HAP-1 (cell line): Measurements from ENCODE around the gene MMEL1.
"Not testable (repeated sequence)": the region's sequence is repeated elsewhere in the genome, so short reads cannot be mapped to it uniquely, and the experiment has no call there.

Source experiments
- DNase-seq, 2 experiments: peaks; one replicate each; pipeline ENCODE4 v3.0.0-alpha.2; 2016 to 2020; ENCODE audit warnings: low spot score in 2 of 2
- H3K27me3 ChIP-seq: fragments of 250-450 bp; sonication (Bioruptor Pico); 2 replicates; pipeline ENCODE4 v1.5.1; 2020; ENCODE audit warnings: low read depth, mild to moderate bottlenecking, moderate library complexity
- H3K36me3 ChIP-seq: fragments of 250-450 bp; sonication (Bioruptor Pico); replicated peaks from 2 replicates; pipeline ENCODE4 v1.5.1; 2020; ENCODE audit warnings: mild to moderate bottlenecking
- H3K4me1 ChIP-seq: fragments of 250-450 bp; sonication (Bioruptor Pico); 2 replicates; pipeline ENCODE4 v1.5.1; 2020; ENCODE audit warnings: mild to moderate bottlenecking
- H3K4me3 ChIP-seq: fragments of 250-450 bp; sonication (Bioruptor Pico); 2 replicates; pipeline ENCODE4 v1.5.1; 2020; ENCODE audit warnings: mild to moderate bottlenecking, moderate library complexity
- H3K9me3 ChIP-seq: fragments of 250-450 bp; sonication (Bioruptor Pico); 2 replicates; pipeline ENCODE4 v1.5.1; 2020; ENCODE audit warnings: mild to moderate bottlenecking, moderate library complexity
- in situ Hi-C: fragments of 300-500 bp; cut with MboI; formaldehyde crosslinking; loops from 3 replicates; pipeline ENCODE4 v1.14.3; 2020; ENCODE audit warnings: low sequenced_read_pairs, inconsistent platforms, mixed read lengths

Gene MMEL1

DNA sequence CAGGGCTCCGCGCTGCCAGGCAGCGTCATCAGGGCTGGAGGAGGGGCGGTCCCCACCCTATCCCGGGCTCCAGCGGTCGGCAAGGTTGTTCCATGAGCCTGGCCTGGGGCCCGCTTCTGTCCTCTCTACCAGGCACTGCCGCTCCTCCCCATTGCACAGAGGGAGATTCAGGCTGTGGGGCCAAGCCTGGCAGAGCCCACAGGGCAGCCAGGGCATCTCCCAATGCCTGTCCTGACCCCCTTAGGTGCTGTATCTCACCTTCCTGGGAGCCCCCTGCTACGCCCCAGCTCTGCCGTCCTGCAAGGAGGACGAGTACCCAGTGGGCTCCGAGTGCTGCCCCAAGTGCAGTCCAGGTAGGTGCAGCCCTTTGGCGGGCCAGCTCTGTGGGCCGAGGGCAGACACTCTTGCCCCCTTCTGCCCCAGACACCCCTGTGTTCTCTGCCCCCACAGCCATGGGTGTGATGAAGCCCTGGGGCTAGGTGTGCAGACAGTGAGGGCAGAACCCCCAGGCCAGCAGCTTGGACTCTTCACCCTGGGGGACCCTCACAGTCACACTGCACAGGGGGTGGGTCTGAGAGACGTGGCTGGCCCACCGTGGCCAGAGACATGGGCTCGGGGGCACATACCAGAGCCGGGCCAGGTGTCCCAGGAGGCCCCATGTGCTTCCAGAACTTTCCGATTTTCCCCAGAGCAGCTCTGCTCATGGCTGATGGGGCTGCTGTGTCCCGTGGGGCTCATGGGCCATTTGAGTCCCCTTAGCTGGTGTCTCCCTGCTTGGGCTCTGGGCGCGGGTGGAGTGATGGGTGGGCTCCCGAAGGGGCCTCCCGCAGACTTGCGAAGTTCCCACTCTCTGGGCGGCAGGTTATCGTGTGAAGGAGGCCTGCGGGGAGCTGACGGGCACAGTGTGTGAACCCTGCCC is 75.1 kb downstream of the MMEL1 start:
- H3K4me3 ChIP-seq = no peak overlapping the region

GRCh38 chr1:2556678-2557481 is 75.9 kb downstream of the MMEL1 start:
- no peak overlapping the region for H3K4me3 ChIP-seq
- no peaks in the 10 kb centered on the region for H3K36me3 ChIP-seq
- no peak for DNase-seq
- H3K4me1 ChIP-seq = no peaks in the 10 kb centered on the region
- H3K27me3 ChIP-seq = no peaks in the 10 kb centered on the region
- H3K9me3 ChIP-seq = no peaks in the 10 kb centered on the region
- in situ Hi-C loops = no loop called here

More for the DNA sequence above, 75.1 kb downstream of the MMEL1 start:
- H3K36me3 ChIP-seq = no peaks in the 10 kb centered on the region
- in situ Hi-C loops = no loop called here
- H3K9me3 ChIP-seq = no peaks in the 10 kb centered on the region
- DNase-seq = no peak
- no peaks in the 10 kb centered on the region for H3K4me1 ChIP-seq
- H3K27me3 ChIP-seq = no peaks in the 10 kb centered on the region

DNA sequence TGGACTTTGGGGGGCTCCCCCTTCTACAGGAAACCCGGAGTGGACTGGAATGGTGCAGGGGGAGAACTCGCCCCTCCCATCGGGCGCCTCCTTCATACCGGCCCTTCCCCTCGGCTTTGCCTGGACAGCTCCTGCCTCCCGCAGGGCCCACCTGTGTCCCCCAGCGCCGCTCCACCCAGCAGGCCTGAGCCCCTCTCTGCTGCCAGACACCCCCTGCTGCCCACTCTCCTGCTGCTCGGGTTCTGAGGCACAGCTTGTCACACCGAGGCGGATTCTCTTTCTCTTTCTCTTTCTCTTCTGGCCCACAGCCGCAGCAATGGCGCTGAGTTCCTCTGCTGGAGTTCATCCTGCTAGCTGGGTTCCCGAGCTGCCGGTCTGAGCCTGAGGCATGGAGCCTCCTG is 76.5 kb downstream of the MMEL1 start, which contains the start of gene TNFRSF14:
TNFRSF14 (plus strand) TSS at position 95 of the 401 bp plus-strand sequence; CDS start at position 389, 294 bp downstream.
- no peaks in the 10 kb centered on the region for H3K27me3 ChIP-seq
- H3K4me1 ChIP-seq = no peaks in the 10 kb centered on the region
- in situ Hi-C loops = no loop called here
- no peaks in the 10 kb centered on the region for H3K9me3 ChIP-seq
- no peak for DNase-seq
- no peaks in the 10 kb centered on the region for H3K36me3 ChIP-seq
- no peak within 1 kb of the TSS for H3K4me3 ChIP-seq

GRCh38 chr1:2555634-2556276 is 77.1 kb downstream of the MMEL1 start:
- DNase-seq = no peak
- H3K36me3 ChIP-seq = no peaks in the 10 kb centered on the region
- H3K27me3 ChIP-seq = no peaks in the 10 kb centered on the region
- in situ Hi-C loops = no loop called here
- H3K9me3 ChIP-seq = no peaks in the 10 kb centered on the region
- no peaks in the 10 kb centered on the region for H3K4me1 ChIP-seq
- H3K4me3 ChIP-seq = no peak overlapping the region

- no peak for DNase-seq
- H3K9me3 ChIP-seq = no peaks in the 10 kb centered on the region
- no peaks in the 10 kb centered on the region for H3K36me3 ChIP-seq
- no peak overlapping the region for H3K4me3 ChIP-seq
- no peaks in the 10 kb centered on the region for H3K27me3 ChIP-seq
- H3K4me1 ChIP-seq = no peaks in the 10 kb centered on the region
- in situ Hi-C loops = no loop called here
Measured at GRCh38 chr1:2554621-2555387, 78.0 kb downstream of the MMEL1 start.

- Histone ChIP-seq H3K27me3 (no peaks in the 10 kb centered on the region), H3K36me3 (no peaks in the 10 kb centered on the region), H3K4me1 (no peaks in the 10 kb centered on the region), H3K9me3 (no peaks in the 10 kb centered on the region), H3K4me3 (no peak overlapping the region)
- DNase-seq = no peak
- in situ Hi-C loops = no loop called here
Measured at GRCh38 chr1:2553871-2554620, 78.8 kb downstream of the MMEL1 start.

DNA sequence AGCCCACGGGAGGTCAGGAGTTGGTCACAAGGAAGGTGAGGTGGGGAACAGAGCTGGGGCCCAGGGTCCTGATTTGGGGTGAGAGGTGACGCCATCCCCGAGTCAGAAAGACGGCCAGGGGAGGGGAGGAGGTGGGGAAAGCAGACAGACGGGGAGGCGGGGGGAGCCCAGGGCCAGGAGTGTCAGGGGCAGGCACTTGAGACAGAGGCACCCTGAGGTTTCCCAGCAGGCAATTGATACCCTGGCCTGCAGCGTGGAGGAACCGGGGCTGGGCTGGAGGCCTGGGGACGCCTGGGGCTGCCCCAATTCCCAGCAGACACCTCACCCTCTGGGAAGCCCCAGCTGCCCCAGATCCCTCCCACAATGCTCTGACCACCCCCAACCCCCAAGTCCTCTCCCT is 79.7 kb downstream of the MMEL1 start:
- H3K27me3 ChIP-seq, H3K9me3 ChIP-seq, in situ Hi-C loops, H3K4me1 ChIP-seq, H3K36me3 ChIP-seq, H3K4me3 ChIP-seq, DNase-seq: not testable (repeated sequence)

GRCh38 chr1:2552189-2552588 is 80.6 kb downstream of the MMEL1 start:
- Histone ChIP-seq H3K36me3 (no peaks in the 10 kb centered on the region), H3K9me3 (no peaks in the 10 kb centered on the region), H3K4me3 (no peak overlapping the region), H3K4me1 (peaks cover 12% of the 10 kb centered on the region), H3K27me3 (no peaks in the 10 kb centered on the region)
- no peak for DNase-seq
- in situ Hi-C loops = no loop called here

GRCh38 chr1:2551544-2551943 is 81.3 kb downstream of the MMEL1 start:
- in situ Hi-C loops = not testable (repeated sequence)

DNA sequence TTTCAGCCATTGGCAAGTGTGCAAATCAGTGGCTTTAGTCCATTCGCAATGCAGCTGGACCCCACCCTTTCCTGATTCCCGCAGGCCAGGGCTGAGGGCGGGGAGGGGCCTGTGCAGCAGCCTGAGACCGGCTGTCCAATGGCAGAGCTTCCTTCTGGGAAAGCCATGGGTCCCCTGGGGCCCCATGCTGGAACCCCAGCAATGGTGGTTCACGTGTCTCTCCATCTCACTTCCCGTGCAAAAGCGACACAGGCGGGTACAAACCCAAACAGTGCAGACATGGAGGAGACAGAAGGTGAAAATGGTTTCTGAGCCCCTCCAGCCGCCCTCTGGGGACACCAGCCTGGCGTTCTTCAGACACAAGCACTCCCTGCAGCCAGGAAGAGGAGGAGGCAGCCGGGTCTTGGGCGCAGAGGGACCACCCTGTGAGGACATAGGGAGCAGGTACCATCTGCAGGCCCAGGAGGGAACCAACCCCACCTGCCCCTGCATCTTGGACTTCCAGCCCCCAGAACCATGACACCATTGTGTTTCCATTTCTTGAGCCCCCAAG is 82.4 kb downstream of the MMEL1 start:
- H3K4me1 ChIP-seq = peaks cover 24% of the 10 kb centered on the region
- H3K27me3 ChIP-seq, H3K9me3 ChIP-seq, DNase-seq, H3K36me3 ChIP-seq, in situ Hi-C loops, H3K4me3 ChIP-seq: not testable (repeated sequence)

More at GRCh38 chr1:2551544-2551943, 81.3 kb downstream of the MMEL1 start:
- not testable (repeated sequence) for H3K9me3 ChIP-seq, H3K4me3 ChIP-seq, DNase-seq, H3K36me3 ChIP-seq, H3K27me3 ChIP-seq
- peaks cover 15% of the 10 kb centered on the region for H3K4me1 ChIP-seq

DNA sequence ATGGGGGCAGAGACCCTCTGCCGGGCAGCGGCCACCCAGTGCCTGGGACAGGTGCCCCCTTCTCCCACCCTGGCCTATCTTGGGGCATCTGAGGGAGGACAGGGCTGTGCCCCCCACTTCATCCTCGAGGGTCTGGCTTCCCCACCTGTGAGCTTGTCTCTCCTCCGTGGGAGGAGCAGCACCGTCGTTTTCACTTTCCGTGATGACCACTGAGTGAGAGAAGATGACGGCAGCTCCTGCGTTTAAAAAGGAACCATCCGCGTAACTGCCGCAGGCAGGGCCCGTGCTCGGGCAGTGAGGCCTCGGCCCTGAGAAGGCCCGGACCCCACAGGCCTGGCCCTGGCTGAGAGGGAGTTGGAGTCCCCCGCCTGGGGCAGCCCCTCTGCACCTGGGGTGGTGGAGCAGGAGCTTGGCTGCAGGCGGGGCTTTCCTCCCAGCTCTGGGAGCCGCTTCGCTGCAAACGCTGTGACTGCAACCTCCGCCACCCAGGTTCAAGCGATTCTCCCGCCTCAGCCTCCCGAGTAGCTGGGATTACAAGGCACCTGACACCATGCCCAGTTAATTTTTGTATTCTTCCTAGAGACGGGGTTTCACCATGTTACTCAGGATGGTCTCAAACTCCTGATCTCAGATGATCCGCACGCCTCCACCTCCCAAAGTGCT is 83.3 kb downstream of the MMEL1 start:
- in situ Hi-C loops = loop anchor here (5.0 kb wide), 1 partner anchor 137 kb away; the partner anchor contains the start of gene PEX10
- H3K27me3 ChIP-seq, H3K36me3 ChIP-seq, DNase-seq, H3K9me3 ChIP-seq, H3K4me3 ChIP-seq: not testable (repeated sequence)
- H3K4me1 ChIP-seq = peaks cover 32% of the 10 kb centered on the region

DNA sequence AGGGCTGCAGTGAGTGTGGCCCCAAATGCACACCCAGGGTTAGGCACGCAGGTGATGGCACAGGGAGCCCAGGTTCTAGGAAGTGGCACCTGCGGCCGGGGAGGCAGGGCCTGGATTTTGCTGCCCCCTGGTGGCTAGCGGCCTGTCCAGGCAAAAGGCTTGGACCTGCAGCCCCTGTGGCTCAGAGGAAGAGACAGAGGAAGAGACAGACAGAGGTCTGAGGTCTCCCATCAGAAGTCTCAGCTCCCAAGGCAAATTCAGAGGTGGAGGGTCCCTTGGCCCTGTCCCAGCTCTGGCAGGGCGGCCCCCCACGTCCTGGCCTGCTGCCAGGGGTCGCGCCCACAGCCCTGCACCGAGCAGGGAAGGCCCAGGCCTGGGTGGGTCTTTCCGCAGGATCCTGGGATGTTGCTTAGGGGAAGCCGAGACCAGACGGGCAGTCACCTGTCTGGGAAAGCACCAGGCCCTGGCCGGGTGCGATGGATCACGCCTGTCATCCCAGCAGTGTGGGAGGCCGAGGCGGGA is 84.7 kb downstream of the MMEL1 start:
- Histone ChIP-seq H3K4me3 (no peak overlapping the region), H3K36me3 (no peaks in the 10 kb centered on the region), H3K9me3 (no peaks in the 10 kb centered on the region), H3K4me1 (peaks cover 43% of the 10 kb centered on the region), H3K27me3 (no peaks in the 10 kb centered on the region)
- DNase-seq = peak; percentile 58 to 89
- in situ Hi-C loops = loop anchor here (5.0 kb wide), 1 partner anchor 136 kb away; the partner anchor contains the start of gene PEX10
